Neural cell (in vitro differentiated cells): Measurements from ENCODE around the gene ADO. TPM values are rescaled to one million over a fixed set of nuclear protein-coding genes. Genes with fewer than 3 reads are reported as not detected.

ENCODE experiments used
- H2AFZ ChIP-seq: fragments of 200-600, 300-800 bp; sonication (generic), shearing (Covaris generic); 2 replicates; pipeline ENCODE4 v1.6.0; 2014; ENCODE audit warnings: low read depth, mild to moderate bottlenecking, antibody characterized with exemption, low read length, moderate library complexity
- H3F3A ChIP-seq: fragments of 200-600 bp; shearing (Covaris generic); 2 replicates; pipeline ENCODE4 v1.6.1; 2016; ENCODE audit warnings: mild to moderate bottlenecking, moderate library complexity, mixed read lengths, antibody characterized with exemption, low read length; ENCODE audit not compliant: insufficient read depth, poor library complexity, severe bottlenecking
- H3K27ac ChIP-seq: fragments of 200-600, 300-800 bp; sonication (generic), shearing (Covaris generic); 2 replicates; pipeline ENCODE4 v1.5.1; 2014; ENCODE audit warnings: mild to moderate bottlenecking, low read length, moderate library complexity
- H3K27me3 ChIP-seq: fragments of 300-800, 200-600 bp; sonication (generic), shearing (Covaris generic); 2 replicates; pipeline ENCODE4 v1.6.0; 2014; ENCODE audit warnings: mild to moderate bottlenecking, low read depth, low read length, moderate library complexity; ENCODE audit not compliant: insufficient read depth
- H3K36me3 ChIP-seq: fragments of 300-800, 200-600 bp; sonication (generic), shearing (Covaris generic); 2 replicates; pipeline ENCODE4 v1.5.1; 2014; ENCODE audit warnings: mild to moderate bottlenecking, antibody characterized with exemption, low read length, moderate library complexity; ENCODE audit not compliant: insufficient read depth
- H3K4me2 ChIP-seq: fragments of 300-800, 200-600 bp; sonication (generic), shearing (Covaris generic); 2 replicates; pipeline ENCODE4 v1.6.0; 2014; ENCODE audit warnings: mild to moderate bottlenecking, low read length
- H3K4me3 ChIP-seq: fragments of 300-800, 200-600 bp; sonication (generic), shearing (Covaris generic); 2 replicates; pipeline ENCODE4 v1.5.1; 2014; ENCODE audit warnings: mild to moderate bottlenecking, low read length, moderate library complexity
- H3K79me2 ChIP-seq: fragments of 200-600 bp; shearing (Covaris generic); replicated peaks from 2 replicates; pipeline ENCODE4 v1.6.0; 2014; ENCODE audit warnings: mild to moderate bottlenecking, low read length, moderate library complexity; ENCODE audit not compliant: insufficient read depth
- H3K9ac ChIP-seq: fragments of 300-800, 200-600 bp; sonication (generic), shearing (Covaris generic); 2 replicates; pipeline ENCODE4 v1.6.1; 2016; ENCODE audit warnings: mild to moderate bottlenecking, low read length, mixed read lengths
- H3K9me2 ChIP-seq: fragments of 200-600 bp; shearing (Covaris generic); 2 replicates; pipeline ENCODE4 v1.6.1; 2016; ENCODE audit warnings: mild to moderate bottlenecking, low read length, mixed read lengths; ENCODE audit not compliant: insufficient read depth
- H3K9me3 ChIP-seq: fragments of 200-600, 300-800 bp; sonication (generic), shearing (Covaris generic); 2 replicates; pipeline ENCODE4 v1.6.1; 2016; ENCODE audit warnings: mild to moderate bottlenecking, mixed run types, low read length, moderate library complexity, mixed read lengths
- H4K20me1 ChIP-seq: fragments of 200-600 bp; shearing (Covaris generic); 2 replicates; pipeline ENCODE4 v1.6.1; 2016; ENCODE audit warnings: mild to moderate bottlenecking, mixed run types; ENCODE audit not compliant: insufficient read depth
- CTCF ChIP-seq: fragments of 450-650 bp; IDR thresholded peaks from 2 replicates; pipeline ENCODE4 v1.5.1; 2014; ENCODE audit warnings: antibody characterized with exemption, mild to moderate bottlenecking, moderate library complexity; ENCODE audit not compliant: poor library complexity, severe bottlenecking
- EP300 ChIP-seq: fragments of 450-650 bp; conservative IDR thresholded peaks from 2 replicates; pipeline ENCODE4 v1.6.1; 2014; ENCODE audit warnings: antibody characterized with exemption, mild to moderate bottlenecking, moderate library complexity; ENCODE audit not compliant: poor library complexity, severe bottlenecking
- EZH2 ChIP-seq: fragments of 200-600, 300-800 bp; shearing (Covaris generic), sonication (generic); IDR thresholded peaks from 2 replicates; pipeline ENCODE4 v1.6.1; 2014; ENCODE audit warnings: antibody characterized with exemption, low read length, borderline replicate concordance, mild to moderate bottlenecking; ENCODE audit not compliant: insufficient read depth, poor library complexity, severe bottlenecking
- MXI1 ChIP-seq: fragments of 450-650 bp; conservative IDR thresholded peaks from 2 replicates; pipeline ENCODE4 v1.6.1; 2014; ENCODE audit warnings: antibody characterized with exemption, mild to moderate bottlenecking; ENCODE audit not compliant: poor library complexity, severe bottlenecking
- POLR2AphosphoS5 ChIP-seq: IDR thresholded peaks from 2 replicates; pipeline ENCODE4 v1.6.1; 2012
- RAD21 ChIP-seq: fragments of 450-650 bp; conservative IDR thresholded peaks from 2 replicates; pipeline ENCODE4 v1.6.1; 2014; ENCODE audit warnings: antibody characterized with exemption, mild to moderate bottlenecking, moderate library complexity
- REST ChIP-seq: IDR thresholded peaks from 2 replicates; pipeline ENCODE4 v1.6.1; 2012; ENCODE audit warnings: borderline replicate concordance
- SMC3 ChIP-seq: fragments of 450-650 bp; conservative IDR thresholded peaks from 2 replicates; pipeline ENCODE4 v1.6.1; 2014; ENCODE audit warnings: antibody characterized with exemption, mild to moderate bottlenecking, moderate library complexity; ENCODE audit not compliant: poor library complexity
- TAF1 ChIP-seq: IDR thresholded peaks from 2 replicates; pipeline ENCODE4 v1.6.1; 2012; ENCODE audit warnings: low read depth
- polyA plus RNA-seq: library from polyadenylated mRNA; depleted of rRNA; stranded (reverse); fragments of >200 nt; gene quantifications from 2 replicates; pipeline ENCODE4 v1.2.3, GENCODE V29; 2014

ADO gene
- polyA plus RNA-seq, 1 donor from 2014 or later = 33.2 TPM

DNA sequence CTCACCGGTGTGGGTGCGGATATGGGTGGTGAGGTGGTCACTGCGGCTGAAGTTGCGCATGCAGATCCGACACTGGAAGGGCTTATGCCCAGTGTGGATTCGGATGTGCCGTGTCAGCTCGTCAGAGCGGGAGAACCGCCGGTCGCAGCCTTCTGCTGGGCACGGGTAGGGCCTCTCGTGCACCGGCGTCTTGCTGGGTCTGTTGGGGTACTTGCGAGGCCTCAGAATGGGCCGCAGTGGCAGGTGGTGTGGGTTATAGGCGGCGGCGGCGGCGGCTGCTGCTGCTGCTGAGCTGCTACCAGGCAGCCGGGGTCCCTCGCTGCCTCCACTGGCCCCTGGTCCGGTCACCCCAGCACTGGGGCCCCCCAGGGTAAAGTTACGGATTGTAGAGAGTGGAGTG, 8.9 kb downstream of the ADO start:
- Histone ChIP-seq H3K9me2 (no peaks in the 10 kb centered on the region), H3K4me2 (no peak overlapping the region), H3K36me3 (no peaks in the 10 kb centered on the region), H2AFZ (no peak overlapping the region), H3K9me3 (no peaks in the 10 kb centered on the region), H3K9ac (no peak overlapping the region), H3F3A (peaks cover 4% of the 10 kb centered on the region), H4K20me1 (no peaks in the 10 kb centered on the region), H3K4me3 (no peak overlapping the region), H3K27ac (no peak overlapping the region), H3K79me2 (no peaks in the 10 kb centered on the region), H3K27me3 (peaks cover 62% of the 10 kb centered on the region)
- TF ChIP-seq RAD21 (no peak), CTCF (no peak), EZH2 (no peak), MXI1 (no peak), SMC3 (no peak), REST (no peak), EP300 (no peak), TAF1 (no peak), POLR2AphosphoS5 (no peak)

DNA sequence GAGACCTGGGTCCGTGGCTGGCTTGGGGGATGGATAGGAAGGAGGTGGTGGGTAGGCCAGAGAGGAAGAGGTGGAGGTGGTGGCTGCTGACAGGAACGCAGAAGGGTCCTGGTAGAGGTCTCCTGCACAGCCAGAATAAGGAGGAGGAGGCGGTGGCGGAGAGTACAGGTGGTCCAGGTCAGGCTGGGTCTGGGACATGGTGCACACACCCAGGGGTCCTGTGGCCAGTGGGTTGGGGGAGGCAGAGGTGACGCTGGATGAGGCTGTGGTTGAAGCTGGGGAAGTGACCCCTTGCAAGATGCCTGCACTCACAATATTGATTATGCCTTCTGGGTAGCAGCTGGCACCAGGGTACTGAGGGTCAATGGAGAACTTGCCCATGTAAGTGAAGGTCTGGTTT, 9.5 kb downstream of the ADO start:
- H3K9ac ChIP-seq = no peak overlapping the region
- H4K20me1 ChIP-seq = no peaks in the 10 kb centered on the region
- H3K27ac ChIP-seq = no peak overlapping the region
- no peaks in the 10 kb centered on the region for H3K36me3 ChIP-seq
- H3K4me2 ChIP-seq = no peak overlapping the region
- no peak for TF ChIP-seq EZH2
- TF ChIP-seq EP300 = no peak
- TF ChIP-seq SMC3 = no peak
- TF ChIP-seq REST = no peak
- no peak for TF ChIP-seq POLR2AphosphoS5
- no peak for TF ChIP-seq CTCF
- no peak for TF ChIP-seq MXI1
- no peak for TF ChIP-seq RAD21
- TF ChIP-seq TAF1 = no peak
- H3K79me2 ChIP-seq = no peaks in the 10 kb centered on the region
- peaks cover 67% of the 10 kb centered on the region for H3K27me3 ChIP-seq
- H3K4me3 ChIP-seq = no peak overlapping the region
- H2AFZ ChIP-seq = no peak overlapping the region
- H3K9me3 ChIP-seq = no peaks in the 10 kb centered on the region
- no peaks in the 10 kb centered on the region for H3K9me2 ChIP-seq
- H3F3A ChIP-seq = peaks cover 4% of the 10 kb centered on the region
